Stimulated activated naive CD8-positive, alpha-beta T cell treated with anti-CD3 and anti-CD28 coated beads, Interleukin-15, Interleukin-2, amounts not matched to agents 100 ng/mL and 50 ng/mL, for 24 hours (primary cell): ENCODE measurements around the gene PDCD7.
"Not testable (repeated sequence)": the region's sequence is repeated elsewhere in the genome, so short reads cannot be mapped to it uniquely, and the experiment has no call there.

ENCODE experiments used
- H3K27ac Mint-ChIP-seq: one replicate; pipeline ENCODE4 v1.8.0; 2021; ENCODE audit warnings: mild to moderate bottlenecking, mixed read lengths
- H3K27me3 Mint-ChIP-seq: one replicate; pipeline ENCODE4 v1.8.0; 2021; ENCODE audit warnings: mixed read lengths
- H3K36me3 Mint-ChIP-seq: one replicate; pipeline ENCODE4 v1.8.0; 2021; ENCODE audit warnings: low read depth, mixed read lengths
- H3K4me1 Mint-ChIP-seq: one replicate; pipeline ENCODE4 v1.8.0; 2021; ENCODE audit warnings: low read depth, mixed read lengths
- H3K4me3 Mint-ChIP-seq: one replicate; pipeline ENCODE4 v1.8.0; 2021; ENCODE audit warnings: mild to moderate bottlenecking, mixed read lengths
- H3K9me3 Mint-ChIP-seq: one replicate; pipeline ENCODE4 v1.8.0; 2021; ENCODE audit warnings: mixed read lengths

PDCD7 gene, protein sequence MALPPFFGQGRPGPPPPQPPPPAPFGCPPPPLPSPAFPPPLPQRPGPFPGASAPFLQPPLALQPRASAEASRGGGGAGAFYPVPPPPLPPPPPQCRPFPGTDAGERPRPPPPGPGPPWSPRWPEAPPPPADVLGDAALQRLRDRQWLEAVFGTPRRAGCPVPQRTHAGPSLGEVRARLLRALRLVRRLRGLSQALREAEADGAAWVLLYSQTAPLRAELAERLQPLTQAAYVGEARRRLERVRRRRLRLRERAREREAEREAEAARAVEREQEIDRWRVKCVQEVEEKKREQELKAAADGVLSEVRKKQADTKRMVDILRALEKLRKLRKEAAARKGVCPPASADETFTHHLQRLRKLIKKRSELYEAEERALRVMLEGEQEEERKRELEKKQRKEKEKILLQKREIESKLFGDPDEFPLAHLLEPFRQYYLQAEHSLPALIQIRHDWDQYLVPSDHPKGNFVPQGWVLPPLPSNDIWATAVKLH

DNA sequence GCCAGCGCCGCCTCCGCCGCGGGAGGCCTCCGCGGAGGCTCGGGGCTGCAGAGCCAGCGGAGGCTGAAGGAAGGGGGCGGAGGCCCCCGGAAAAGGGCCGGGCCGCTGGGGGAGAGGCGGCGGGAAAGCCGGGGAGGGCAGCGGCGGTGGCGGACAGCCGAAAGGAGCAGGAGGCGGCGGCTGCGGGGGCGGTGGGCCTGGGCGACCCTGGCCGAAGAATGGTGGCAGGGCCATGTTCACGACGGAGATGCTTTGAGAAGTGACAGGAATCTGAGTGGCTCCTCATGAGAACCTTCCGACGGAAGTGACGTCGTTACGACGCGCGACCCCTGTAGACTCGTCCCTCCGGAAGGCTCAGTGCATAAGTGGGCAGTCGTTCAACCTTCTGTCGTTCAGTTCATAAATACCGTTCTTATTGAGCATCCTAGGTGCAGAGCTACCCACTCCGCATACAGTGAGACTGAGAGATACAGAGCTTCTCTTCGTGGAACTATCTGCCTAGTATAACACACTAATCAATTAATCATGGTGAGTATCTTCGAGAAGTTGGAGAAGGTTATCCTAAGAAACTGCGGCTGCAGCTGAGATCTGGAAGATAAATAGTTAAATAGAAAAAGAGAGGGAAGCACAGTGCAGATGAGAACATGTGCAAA, at the start of gene PDCD7:
TSS of gene PDCD7 (minus strand) at position 261 of the 653 bp plus-strand sequence. CDS start at position 234, 27 bp downstream.
- Mint-ChIP-seq H3K4me3 (peak within 1 kb of the TSS; percentile 100), H3K27ac (peak within 1 kb of the TSS; percentile 98), H3K9me3 (peaks cover 6% of the 10 kb centered on the region), H3K27me3 (no peaks in the 10 kb centered on the region), H3K4me1 (peaks cover 29% of the 10 kb centered on the region), H3K36me3 (peaks cover 27% of the 10 kb centered on the region)

DNA sequence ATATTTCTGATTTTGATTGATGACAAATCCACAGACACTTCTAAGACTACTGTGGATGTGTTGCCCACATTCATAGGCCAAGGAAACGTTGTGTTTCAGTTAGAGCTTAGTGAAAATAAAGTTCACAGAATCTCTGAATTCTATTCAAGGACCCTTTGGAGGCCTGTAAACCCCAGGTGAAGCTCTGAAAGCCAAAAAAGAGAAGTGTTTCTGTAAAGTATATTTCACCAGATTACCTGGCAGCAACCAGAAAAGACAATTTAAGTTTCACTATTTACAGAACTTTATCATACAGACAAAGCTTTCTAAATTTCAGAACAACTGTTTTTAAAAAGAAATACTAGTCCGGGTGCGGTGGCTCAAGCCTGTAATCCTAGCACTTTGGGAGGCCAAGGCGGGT, 48.9 kb upstream of the PDCD7 start:
- Mint-ChIP-seq H3K4me1 (peaks cover 40% of the 10 kb centered on the region), H3K4me3 (peak overlapping the region; percentile 96), H3K27ac (no peak overlapping the region), H3K36me3 (peaks cover 30% of the 10 kb centered on the region), H3K27me3 (no peaks in the 10 kb centered on the region), H3K9me3 (no peaks in the 10 kb centered on the region)

DNA sequence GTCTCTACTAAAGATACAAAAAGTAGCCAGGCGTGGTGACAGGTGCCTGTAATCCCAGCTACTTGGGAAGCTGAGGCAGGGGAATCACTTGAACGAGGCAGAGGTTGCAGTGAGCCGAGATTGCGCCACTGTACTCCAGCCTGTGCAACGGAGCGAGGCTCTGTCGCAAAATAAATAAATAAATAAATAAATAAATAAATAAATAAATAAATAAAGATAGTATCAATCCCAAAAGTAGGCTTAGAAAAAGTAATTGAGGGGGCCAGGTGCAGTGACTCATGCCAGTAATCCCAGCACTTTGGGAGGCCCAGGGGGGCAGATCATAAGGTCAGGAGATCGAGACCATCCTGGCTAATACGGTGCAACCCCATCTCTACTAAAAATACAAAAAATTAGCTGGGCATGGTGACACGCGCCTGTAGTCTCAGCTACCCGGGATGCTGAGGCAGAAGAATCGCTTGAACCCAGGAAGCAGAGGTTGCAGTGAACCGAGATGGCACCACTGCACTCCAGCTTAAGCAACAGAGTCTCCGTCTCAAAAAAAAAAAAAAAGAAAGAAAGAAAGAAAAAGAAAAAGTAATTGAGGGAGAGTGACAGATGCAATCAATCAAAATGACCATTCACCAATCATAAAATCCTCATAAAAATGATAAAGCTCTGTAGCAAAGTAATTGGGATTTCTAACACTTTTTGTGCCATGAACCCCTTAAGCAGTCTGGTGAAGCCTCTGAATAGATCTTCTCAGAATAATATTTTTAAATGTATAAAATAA, 48.2 kb upstream of the PDCD7 start:
- Mint-ChIP-seq H3K4me1 (peaks cover 40% of the 10 kb centered on the region), H3K4me3 (peak overlapping the region; percentile 39), H3K36me3 (peaks cover 30% of the 10 kb centered on the region)
- not testable (repeated sequence) for H3K27me3 Mint-ChIP-seq, H3K9me3 Mint-ChIP-seq, H3K27ac Mint-ChIP-seq

DNA sequence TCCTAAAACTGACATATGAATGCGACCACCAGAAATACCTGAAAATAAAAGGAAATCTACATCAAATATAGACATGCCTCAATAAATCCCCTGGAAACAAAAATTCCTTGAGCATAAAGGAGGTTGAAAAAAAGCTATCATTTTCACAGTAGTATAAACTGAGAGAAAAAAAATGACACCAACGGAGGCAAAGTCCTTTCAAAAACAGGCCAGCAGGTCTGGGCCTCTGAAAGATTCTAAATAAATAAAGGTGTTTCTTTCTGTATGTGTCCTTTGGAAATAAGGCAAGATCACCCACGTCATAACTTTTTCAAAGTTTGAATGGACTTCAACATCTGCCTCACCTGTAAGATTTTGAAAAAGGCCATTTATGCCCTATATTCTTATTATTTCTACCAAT, 46.6 kb upstream of the PDCD7 start:
- no peak overlapping the region for H3K27ac Mint-ChIP-seq

DNA sequence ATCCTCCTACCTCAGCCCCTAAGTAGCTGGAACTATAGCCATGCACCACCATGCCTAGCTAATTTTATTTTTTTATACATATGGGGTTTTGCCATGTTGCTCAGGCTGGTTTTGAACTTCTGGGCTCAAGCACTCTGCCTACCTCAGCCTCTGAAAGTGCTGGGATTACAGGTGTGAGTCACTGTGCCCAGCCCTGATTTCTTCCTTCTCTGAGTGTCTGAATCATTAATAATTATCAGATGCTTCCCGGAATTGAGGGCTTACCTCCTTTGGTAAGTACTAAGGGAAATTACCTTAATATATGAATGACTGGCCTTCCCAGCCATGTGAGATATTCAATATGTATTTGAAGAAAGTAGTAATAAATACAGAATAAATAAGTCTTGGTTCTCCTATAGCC, 44.3 kb upstream of the PDCD7 start:
- Mint-ChIP-seq H3K4me1 (peaks cover 19% of the 10 kb centered on the region), H3K27ac (no peak overlapping the region), H3K9me3 (no peaks in the 10 kb centered on the region), H3K36me3 (peaks cover 41% of the 10 kb centered on the region), H3K4me3 (no peak overlapping the region), H3K27me3 (no peaks in the 10 kb centered on the region)

More for the DNA sequence above, 46.6 kb upstream of the PDCD7 start:
- Mint-ChIP-seq H3K4me1 (peaks cover 33% of the 10 kb centered on the region), H3K4me3 (no peak overlapping the region), H3K36me3 (peaks cover 38% of the 10 kb centered on the region), H3K9me3 (no peaks in the 10 kb centered on the region), H3K27me3 (no peaks in the 10 kb centered on the region)

DNA sequence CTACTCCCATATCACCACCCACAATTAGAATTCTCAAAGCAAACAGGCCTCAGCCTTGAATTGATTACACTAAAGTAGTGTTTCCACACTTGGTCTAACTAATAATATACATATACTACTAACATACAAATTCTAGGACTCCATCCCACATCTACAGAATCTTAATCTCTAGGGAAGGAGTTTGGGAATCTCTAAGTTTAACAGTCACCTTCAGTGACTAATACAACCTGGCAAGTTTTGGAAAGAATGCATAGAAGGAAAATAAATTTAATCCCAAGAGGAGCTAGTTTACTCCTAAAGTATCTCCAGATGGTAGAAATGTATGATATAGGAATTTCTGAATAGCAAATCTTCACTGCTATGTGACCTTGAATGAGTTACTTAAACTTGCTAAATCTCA, 42.4 kb upstream of the PDCD7 start:
- Mint-ChIP-seq H3K27me3 (no peaks in the 10 kb centered on the region), H3K27ac (no peak overlapping the region), H3K4me1 (peaks cover 6% of the 10 kb centered on the region), H3K9me3 (no peaks in the 10 kb centered on the region), H3K4me3 (no peak overlapping the region), H3K36me3 (peaks cover 44% of the 10 kb centered on the region)

DNA sequence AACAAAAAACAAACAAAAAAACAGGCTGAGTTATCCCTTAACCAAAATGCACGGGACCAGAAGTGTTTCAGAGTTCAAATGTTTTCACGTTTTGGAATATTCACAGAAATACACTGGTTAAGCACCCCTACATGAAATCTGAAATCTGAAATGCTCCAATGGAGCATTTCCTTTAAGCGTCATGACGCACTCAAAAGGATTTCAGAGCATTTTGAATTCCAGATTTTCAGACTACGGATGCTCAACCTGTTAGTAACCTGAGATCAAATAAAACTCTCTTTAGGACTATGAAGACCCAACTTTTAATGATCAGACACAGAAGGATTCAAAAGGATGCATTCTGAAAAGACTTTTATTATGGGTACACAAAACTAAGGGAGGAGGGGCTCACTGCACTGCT, 41.9 kb upstream of the PDCD7 start:
- no peak overlapping the region for H3K4me3 Mint-ChIP-seq
- no peaks in the 10 kb centered on the region for H3K9me3 Mint-ChIP-seq
- no peak overlapping the region for H3K27ac Mint-ChIP-seq
- H3K27me3 Mint-ChIP-seq, result no peaks in the 10 kb centered on the region
- peaks cover 4% of the 10 kb centered on the region for H3K4me1 Mint-ChIP-seq
- peaks cover 42% of the 10 kb centered on the region for H3K36me3 Mint-ChIP-seq

DNA sequence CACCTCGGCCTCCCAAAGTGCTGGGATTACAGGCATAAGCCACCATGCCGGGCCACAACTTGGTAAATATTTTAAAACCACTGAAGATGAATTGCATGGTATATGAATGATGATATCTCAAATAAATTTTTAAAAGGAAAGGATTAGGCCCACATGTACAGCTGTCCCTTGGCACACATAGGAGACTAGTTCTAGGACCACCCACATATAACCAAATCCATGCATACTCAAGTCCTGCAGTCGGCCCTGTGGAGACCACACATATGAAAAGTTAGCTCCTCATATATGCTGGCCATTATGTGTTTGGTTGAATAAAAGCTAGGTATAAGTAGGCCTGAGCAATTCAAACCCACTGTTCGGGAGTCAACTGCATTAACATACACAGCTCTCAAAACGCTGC, 40.9 kb upstream of the PDCD7 start:
- no peaks in the 10 kb centered on the region for H3K27me3 Mint-ChIP-seq
- no peak overlapping the region for H3K27ac Mint-ChIP-seq
- no peak overlapping the region for H3K4me3 Mint-ChIP-seq
- H3K4me1 Mint-ChIP-seq, result no peaks in the 10 kb centered on the region
- peaks cover 41% of the 10 kb centered on the region for H3K36me3 Mint-ChIP-seq
- H3K9me3 Mint-ChIP-seq, result no peaks in the 10 kb centered on the region

DNA sequence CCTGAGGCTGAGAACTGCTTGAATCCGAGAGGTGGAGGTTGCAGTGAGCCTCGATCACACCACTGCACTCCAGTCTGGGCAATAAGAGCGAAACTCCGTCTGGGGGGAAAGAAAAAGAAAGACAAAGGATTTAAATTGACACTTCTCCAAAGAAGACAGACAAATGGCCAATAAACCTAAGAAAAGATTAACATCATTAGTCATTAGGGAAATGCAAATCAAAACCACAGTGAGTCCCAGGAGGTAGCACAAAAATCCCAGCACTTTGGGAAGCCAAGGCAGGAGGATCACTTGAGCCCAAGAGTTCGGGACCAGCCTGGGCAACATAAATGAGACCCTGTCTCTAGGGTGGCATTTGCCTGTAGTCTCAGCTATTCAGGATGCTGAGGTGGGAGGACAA, 38.9 kb upstream of the PDCD7 start:
- H3K4me1 Mint-ChIP-seq, result no peaks in the 10 kb centered on the region
- no peak overlapping the region for H3K27ac Mint-ChIP-seq
- no peaks in the 10 kb centered on the region for H3K9me3 Mint-ChIP-seq
- H3K36me3 Mint-ChIP-seq, result peaks cover 27% of the 10 kb centered on the region
- H3K27me3 Mint-ChIP-seq, result no peaks in the 10 kb centered on the region
- H3K4me3 Mint-ChIP-seq, result no peak overlapping the region

DNA sequence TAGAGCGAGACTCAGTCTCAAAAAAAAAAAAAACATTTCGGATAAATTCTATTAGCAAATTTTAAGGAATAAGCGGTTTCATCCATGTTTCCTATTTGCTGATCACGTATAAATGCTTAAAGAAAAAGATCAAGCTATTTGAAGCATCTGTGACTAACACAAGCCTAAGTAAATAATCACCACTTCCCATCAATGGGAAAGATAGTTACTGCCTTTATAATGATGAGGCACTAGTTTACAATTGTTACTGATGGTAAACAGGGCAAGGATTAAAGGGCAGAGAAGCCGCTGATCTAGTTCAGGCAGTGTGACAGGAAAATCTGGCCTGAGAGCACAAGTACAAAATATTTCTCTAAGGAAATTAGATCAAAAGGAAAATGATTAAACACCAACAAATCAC, 37.8 kb upstream of the PDCD7 start:
- Mint-ChIP-seq H3K27me3 (no peaks in the 10 kb centered on the region), H3K27ac (no peak overlapping the region), H3K36me3 (peaks cover 32% of the 10 kb centered on the region), H3K4me1 (no peaks in the 10 kb centered on the region), H3K4me3 (no peak overlapping the region), H3K9me3 (no peaks in the 10 kb centered on the region)

DNA sequence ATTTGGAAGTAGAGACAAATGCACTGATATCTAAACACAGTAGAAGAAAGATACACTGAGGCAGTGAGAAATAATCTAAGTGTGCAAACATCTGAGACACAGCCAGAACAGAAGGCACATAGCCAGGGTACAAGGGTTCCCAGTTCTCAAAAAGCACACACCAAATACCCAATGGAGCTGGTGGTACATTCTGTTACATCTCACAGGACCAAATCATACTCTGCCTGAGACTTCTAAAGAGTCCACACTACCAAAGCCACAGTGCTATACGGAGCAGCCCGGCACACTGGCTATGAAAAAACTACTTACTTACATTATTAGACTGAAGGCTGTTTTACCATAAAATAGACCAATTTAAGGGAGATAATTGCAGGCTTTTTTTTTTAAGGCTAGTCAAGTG, 32.3 kb upstream of the PDCD7 start:
- Mint-ChIP-seq H3K27ac (no peak overlapping the region), H3K27me3 (no peaks in the 10 kb centered on the region), H3K9me3 (no peaks in the 10 kb centered on the region), H3K36me3 (peaks cover 31% of the 10 kb centered on the region), H3K4me3 (no peak overlapping the region), H3K4me1 (no peaks in the 10 kb centered on the region)

DNA sequence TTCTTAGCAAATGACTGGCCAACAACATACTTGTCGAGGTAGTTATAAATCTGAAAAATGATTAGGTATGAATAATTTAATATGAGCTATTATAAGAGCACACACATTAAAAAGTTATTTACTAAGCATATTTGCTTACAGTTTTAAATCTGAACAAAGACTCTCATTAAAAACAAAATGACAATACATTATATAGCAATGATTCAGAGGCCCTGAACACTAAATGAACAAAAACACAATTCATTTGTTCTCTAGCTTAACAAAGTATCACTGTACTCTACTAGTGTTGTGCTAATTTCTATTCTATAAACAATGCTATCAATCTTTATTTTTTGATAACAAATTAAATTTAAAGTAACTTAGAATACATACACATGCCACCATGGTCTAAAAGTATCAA, 30.5 kb upstream of the PDCD7 start:
- Mint-ChIP-seq H3K27me3 (no peaks in the 10 kb centered on the region), H3K9me3 (no peaks in the 10 kb centered on the region), H3K36me3 (peaks cover 27% of the 10 kb centered on the region), H3K4me3 (no peak overlapping the region), H3K4me1 (no peaks in the 10 kb centered on the region), H3K27ac (no peak overlapping the region)

DNA sequence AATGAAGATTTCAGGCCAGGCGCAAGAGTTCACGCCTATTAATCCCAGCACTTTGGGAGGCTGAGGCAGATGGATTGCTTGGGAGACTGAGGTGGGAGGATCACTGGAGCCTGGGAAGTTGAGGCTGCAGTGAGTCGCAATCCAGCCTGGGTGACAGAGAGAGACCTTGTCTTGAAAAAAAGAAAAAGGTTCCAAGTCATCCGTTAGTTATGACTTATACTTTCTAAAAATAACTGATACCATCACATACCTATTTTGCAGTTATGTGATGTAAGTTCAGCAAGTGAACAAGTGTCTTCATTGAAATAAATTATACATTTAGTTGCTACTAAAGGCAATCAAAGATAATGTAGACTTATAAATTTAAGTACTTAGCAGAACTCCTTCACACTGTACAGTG, 29.4 kb upstream of the PDCD7 start:
- H3K36me3 Mint-ChIP-seq, result peaks cover 28% of the 10 kb centered on the region
- H3K4me3 Mint-ChIP-seq, result no peak overlapping the region
- no peak overlapping the region for H3K27ac Mint-ChIP-seq
- no peaks in the 10 kb centered on the region for H3K4me1 Mint-ChIP-seq
- H3K27me3 Mint-ChIP-seq, result no peaks in the 10 kb centered on the region
- H3K9me3 Mint-ChIP-seq, result no peaks in the 10 kb centered on the region

DNA sequence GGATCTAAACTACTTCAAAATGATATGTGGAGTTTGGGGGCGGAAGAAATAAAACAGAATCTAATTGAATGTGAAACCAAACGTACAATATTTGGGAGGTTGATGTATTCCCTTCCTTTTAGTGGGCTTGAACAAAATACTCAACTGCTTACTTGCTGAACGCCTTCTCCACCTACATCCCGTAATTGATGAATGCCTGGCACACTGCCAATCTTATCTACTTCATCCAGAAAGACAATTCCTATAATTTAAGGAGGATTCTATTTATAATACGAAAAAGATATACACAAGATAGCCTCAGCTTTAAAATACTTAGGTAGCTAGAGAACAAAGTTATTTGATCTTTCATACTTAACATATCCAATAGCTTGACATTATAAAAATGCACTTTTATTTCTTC, 23.1 kb upstream of the PDCD7 start:
- Mint-ChIP-seq H3K36me3 (peaks cover 56% of the 10 kb centered on the region), H3K27me3 (no peaks in the 10 kb centered on the region), H3K4me3 (no peak overlapping the region), H3K9me3 (no peaks in the 10 kb centered on the region), H3K4me1 (no peaks in the 10 kb centered on the region), H3K27ac (no peak overlapping the region)

DNA sequence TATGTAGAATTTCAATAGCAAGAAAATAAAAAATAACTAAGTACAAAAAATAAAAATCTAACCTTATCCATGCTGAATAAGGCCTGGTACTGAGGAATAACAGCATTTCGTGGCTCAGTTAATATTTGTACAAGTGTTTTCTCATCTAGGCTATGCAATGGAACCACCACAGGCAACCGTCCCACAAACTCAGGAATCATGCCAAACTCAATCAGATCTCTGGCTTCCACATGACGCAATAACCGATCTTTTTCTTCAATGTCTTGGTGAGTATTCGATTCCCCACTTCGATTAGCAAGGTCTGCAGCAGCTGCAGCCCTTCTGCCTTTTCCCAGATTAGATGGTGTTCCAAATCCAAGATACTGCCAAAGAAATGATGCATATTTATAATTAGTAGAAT, 21.1 kb upstream of the PDCD7 start:
- no peaks in the 10 kb centered on the region for H3K9me3 Mint-ChIP-seq
- H3K27ac Mint-ChIP-seq, result peak overlapping the region; percentile 27
- H3K4me1 Mint-ChIP-seq, result no peaks in the 10 kb centered on the region
- H3K36me3 Mint-ChIP-seq, result peaks cover 59% of the 10 kb centered on the region
- no peaks in the 10 kb centered on the region for H3K27me3 Mint-ChIP-seq
- no peak overlapping the region for H3K4me3 Mint-ChIP-seq
